ENCODE results near the gene IQSEC3.

IQSEC3 gene

GRCh38 chr12:209246-209645, 142.7 kb downstream of the IQSEC3 start:
- DNase-seq (ENCODE audit: low read depth), result no peak
- TF ChIP-seq, protein P1, sequence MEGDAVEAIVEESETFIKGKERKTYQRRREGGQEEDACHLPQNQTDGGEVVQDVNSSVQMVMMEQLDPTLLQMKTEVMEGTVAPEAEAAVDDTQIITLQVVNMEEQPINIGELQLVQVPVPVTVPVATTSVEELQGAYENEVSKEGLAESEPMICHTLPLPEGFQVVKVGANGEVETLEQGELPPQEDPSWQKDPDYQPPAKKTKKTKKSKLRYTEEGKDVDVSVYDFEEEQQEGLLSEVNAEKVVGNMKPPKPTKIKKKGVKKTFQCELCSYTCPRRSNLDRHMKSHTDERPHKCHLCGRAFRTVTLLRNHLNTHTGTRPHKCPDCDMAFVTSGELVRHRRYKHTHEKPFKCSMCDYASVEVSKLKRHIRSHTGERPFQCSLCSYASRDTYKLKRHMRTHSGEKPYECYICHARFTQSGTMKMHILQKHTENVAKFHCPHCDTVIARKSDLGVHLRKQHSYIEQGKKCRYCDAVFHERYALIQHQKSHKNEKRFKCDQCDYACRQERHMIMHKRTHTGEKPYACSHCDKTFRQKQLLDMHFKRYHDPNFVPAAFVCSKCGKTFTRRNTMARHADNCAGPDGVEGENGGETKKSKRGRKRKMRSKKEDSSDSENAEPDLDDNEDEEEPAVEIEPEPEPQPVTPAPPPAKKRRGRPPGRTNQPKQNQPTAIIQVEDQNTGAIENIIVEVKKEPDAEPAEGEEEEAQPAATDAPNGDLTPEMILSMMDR (conservative IDR thresholded peaks at IDR 0.05; ENCODE audit: low read depth, low read length), result no peak
- no peak overlapping the region for H3K4me3 ChIP-seq (ENCODE audit: low read length)

DNA sequence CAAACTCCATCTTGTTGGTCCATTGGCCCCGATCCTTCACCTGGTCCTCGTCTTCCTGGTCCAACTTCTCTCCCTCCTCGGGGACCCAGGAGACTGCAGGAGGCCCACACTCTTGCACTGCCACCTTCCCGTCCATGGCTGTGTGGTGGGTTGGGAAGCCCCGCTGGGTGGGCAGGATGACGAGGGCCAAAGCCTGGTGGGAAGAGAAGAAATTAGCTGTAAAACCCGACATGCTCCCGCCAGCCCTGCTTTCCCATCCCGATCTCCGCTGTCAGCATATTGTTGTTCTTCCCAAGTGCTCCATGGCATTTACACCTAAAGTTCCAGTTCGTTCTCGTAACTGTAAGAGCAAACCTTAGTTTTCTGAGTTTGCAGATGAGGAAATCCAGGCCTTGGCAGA, 143.3 kb downstream of the IQSEC3 start:
- no peak for DNase-seq (ENCODE audit: low read depth)
- no peak overlapping the region for H3K4me3 ChIP-seq (ENCODE audit: low read length)
- TF ChIP-seq, protein P1 (conservative IDR thresholded peaks at IDR 0.05; ENCODE audit: low read depth, low read length), result no peak

GRCh38 chr12:210277-211141, 143.9 kb downstream of the IQSEC3 start:
- no peak overlapping the region for H3K4me3 ChIP-seq (ENCODE audit: low read length)
- TF ChIP-seq, protein P1 (conservative IDR thresholded peaks at IDR 0.05; ENCODE audit: low read depth, low read length), result no peak
- no peak for DNase-seq (ENCODE audit: low read depth)

- no peak overlapping the region for H3K4me3 ChIP-seq (ENCODE audit: low read length)
- TF ChIP-seq, protein P1 (conservative IDR thresholded peaks at IDR 0.05; ENCODE audit: low read depth, low read length), result no peak
- no peak for DNase-seq (ENCODE audit: low read depth)
Observed at GRCh38 chr12:211142-211465, 144.5 kb downstream of the IQSEC3 start.

- TF ChIP-seq, protein P1 (conservative IDR thresholded peaks at IDR 0.05; ENCODE audit: low read depth, low read length), result no peak
- DNase-seq (ENCODE audit: low read depth), result no peak
- no peak overlapping the region for H3K4me3 ChIP-seq (ENCODE audit: low read length)
Observed at GRCh38 chr12:211639-212414, 145.3 kb downstream of the IQSEC3 start.

- TF ChIP-seq, protein P1 (conservative IDR thresholded peaks at IDR 0.05; ENCODE audit: low read depth, low read length), result no peak
- no peak overlapping the region for H3K4me3 ChIP-seq (ENCODE audit: low read length)
- DNase-seq (ENCODE audit: low read depth), result no peak
Observed at GRCh38 chr12:212415-212714, 145.8 kb downstream of the IQSEC3 start.

Data from retinal pigment epithelial cell (primary cell).